ENCODE results near the gene ITPRIP. TPM values are rescaled to one million over a fixed set of nuclear protein-coding genes. Genes with fewer than 3 reads are reported as not detected.

ITPRIP gene
- total RNA-seq, 1 experiment from 2014 or later: 1.7 TPM

- Mint-ChIP-seq H3K27me3 (ENCODE audit: unreplicated experiment) (no peaks in the 10 kb centered on the region), H3K4me3 (ENCODE audit: low read depth, unreplicated experiment) (no peak overlapping the region), H3K4me1 (ENCODE audit: low read depth, unreplicated experiment) (no peaks in the 10 kb centered on the region), H3K9me3 (ENCODE audit: low read depth, unreplicated experiment) (no peaks in the 10 kb centered on the region), H3K27ac (ENCODE audit: unreplicated experiment) (no peak overlapping the region), H3K36me3 (ENCODE audit: insufficient read depth, unreplicated experiment) (peaks cover 9% of the 10 kb centered on the region)
- intact Hi-C loops (cut with micrococcal nuclease; ENCODE audit: unreplicated experiment): no loop called here
- no peak for DNase-seq
- no TSS peak for BruUV-seq (replicated peaks)
- CTCF ChIA-PET: no interaction called here
- no peak for TF ChIP-seq CTCF (IDR thresholded peaks at IDR 0.05; ENCODE audit: unreplicated experiment)
Observed at GRCh38 chr10:104284846-104285245, 53.4 kb downstream of the ITPRIP start.

- no peak for TF ChIP-seq CTCF (IDR thresholded peaks at IDR 0.05; ENCODE audit: unreplicated experiment)
- Mint-ChIP-seq H3K36me3 (ENCODE audit: insufficient read depth, unreplicated experiment) (peaks cover 9% of the 10 kb centered on the region), H3K4me3 (ENCODE audit: low read depth, unreplicated experiment) (no peak overlapping the region), H3K27ac (ENCODE audit: unreplicated experiment) (no peak overlapping the region), H3K4me1 (ENCODE audit: low read depth, unreplicated experiment) (peaks cover 5% of the 10 kb centered on the region), H3K9me3 (ENCODE audit: low read depth, unreplicated experiment) (no peaks in the 10 kb centered on the region), H3K27me3 (ENCODE audit: unreplicated experiment) (no peaks in the 10 kb centered on the region)
- DNase-seq: no peak
- CTCF ChIA-PET: no interaction called here
- intact Hi-C loops (cut with micrococcal nuclease; ENCODE audit: unreplicated experiment): no loop called here
- BruUV-seq (replicated peaks): no TSS peak
Observed at GRCh38 chr10:104281694-104282093, 56.6 kb downstream of the ITPRIP start.

GRCh38 chr10:104279550-104280259 is 58.6 kb downstream of the ITPRIP start:
- H3K4me3 Mint-ChIP-seq (ENCODE audit: low read depth, unreplicated experiment): no peak overlapping the region
- CTCF ChIA-PET: no interaction called here

GRCh38 chr10:104277785-104278184 is 60.5 kb downstream of the ITPRIP start:
- no peaks in the 10 kb centered on the region for H3K27me3 Mint-ChIP-seq (ENCODE audit: unreplicated experiment)
- BruUV-seq (replicated peaks): no TSS peak
- peaks cover 23% of the 10 kb centered on the region for H3K36me3 Mint-ChIP-seq (ENCODE audit: insufficient read depth, unreplicated experiment)
- DNase-seq: no peak
- no peak overlapping the region for H3K27ac Mint-ChIP-seq (ENCODE audit: unreplicated experiment)
- intact Hi-C loops (cut with micrococcal nuclease; ENCODE audit: unreplicated experiment): no loop called here
- no peak overlapping the region for H3K4me3 Mint-ChIP-seq (ENCODE audit: low read depth, unreplicated experiment)
- CTCF ChIA-PET: no interaction called here
- TF ChIP-seq CTCF (IDR thresholded peaks at IDR 0.05; ENCODE audit: unreplicated experiment): no peak
- H3K4me1 Mint-ChIP-seq (ENCODE audit: low read depth, unreplicated experiment): peaks cover 5% of the 10 kb centered on the region
- no peaks in the 10 kb centered on the region for H3K9me3 Mint-ChIP-seq (ENCODE audit: low read depth, unreplicated experiment)

More at GRCh38 chr10:104279550-104280259, 58.6 kb downstream of the ITPRIP start:
- intact Hi-C loops (cut with micrococcal nuclease; ENCODE audit: unreplicated experiment): no loop called here
- no peak for DNase-seq
- H3K36me3 Mint-ChIP-seq (ENCODE audit: insufficient read depth, unreplicated experiment): peaks cover 20% of the 10 kb centered on the region
- no peak overlapping the region for H3K27ac Mint-ChIP-seq (ENCODE audit: unreplicated experiment)
- TF ChIP-seq CTCF (IDR thresholded peaks at IDR 0.05; ENCODE audit: unreplicated experiment): no peak
- peaks cover 5% of the 10 kb centered on the region for H3K4me1 Mint-ChIP-seq (ENCODE audit: low read depth, unreplicated experiment)
- no peaks in the 10 kb centered on the region for H3K9me3 Mint-ChIP-seq (ENCODE audit: low read depth, unreplicated experiment)
- H3K27me3 Mint-ChIP-seq (ENCODE audit: unreplicated experiment): no peaks in the 10 kb centered on the region
- no TSS peak for BruUV-seq (replicated peaks)
